Muscle of back (tissue), 11 donors: ENCODE measurements around the gene ZNF467. TPM values are rescaled to one million over a fixed set of nuclear protein-coding genes. Genes with fewer than 3 reads are reported as not detected.

ENCODE experiments used
- DNase-seq, 3 donors: peaks; one replicate each; pipeline versions ENCODE4 v3.0.0 to v3.0.0-alpha.2; 2013
- polyA plus RNA-seq, 10 donors: library from polyadenylated mRNA; unstranded; fragments of 120-200 nt; gene quantifications; one replicate each; pipeline ENCODE4 v1.2.1, GENCODE V29; 2013; ENCODE audit not compliant: insufficient read length in 10 of 10

Gene ZNF467
- polyA plus RNA-seq, 10 donors, result 5.3 to 9.4 (median 7.1) TPM

DNA sequence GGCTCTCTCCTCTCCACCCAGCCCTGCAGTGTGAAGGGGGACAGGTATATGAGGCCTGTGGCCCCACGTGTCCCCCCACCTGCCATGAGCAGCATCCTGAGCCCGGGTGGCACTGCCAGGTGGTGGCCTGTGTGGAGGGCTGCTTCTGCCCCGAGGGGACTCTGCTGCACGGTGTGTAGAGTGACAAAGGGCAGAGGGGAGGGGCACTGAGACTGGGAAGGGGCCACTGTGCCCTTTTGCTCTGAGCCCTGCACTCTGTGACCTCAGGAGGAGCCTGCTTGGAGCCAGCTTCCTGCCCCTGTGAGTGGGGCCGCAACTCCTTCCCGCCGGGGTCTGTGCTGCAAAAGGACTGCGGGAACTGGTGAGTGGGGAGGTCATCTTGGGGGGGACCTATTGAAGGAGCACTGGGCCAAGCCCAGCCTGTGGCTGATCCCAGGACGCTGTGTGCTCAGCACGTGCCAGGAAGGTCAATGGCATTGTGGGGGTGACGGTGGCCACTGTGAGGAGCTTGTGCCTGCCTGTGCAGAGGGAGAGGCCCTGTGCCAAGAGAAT lies 15.0 kb upstream of the ZNF467 start:
- DNase-seq, result no peak

DNA sequence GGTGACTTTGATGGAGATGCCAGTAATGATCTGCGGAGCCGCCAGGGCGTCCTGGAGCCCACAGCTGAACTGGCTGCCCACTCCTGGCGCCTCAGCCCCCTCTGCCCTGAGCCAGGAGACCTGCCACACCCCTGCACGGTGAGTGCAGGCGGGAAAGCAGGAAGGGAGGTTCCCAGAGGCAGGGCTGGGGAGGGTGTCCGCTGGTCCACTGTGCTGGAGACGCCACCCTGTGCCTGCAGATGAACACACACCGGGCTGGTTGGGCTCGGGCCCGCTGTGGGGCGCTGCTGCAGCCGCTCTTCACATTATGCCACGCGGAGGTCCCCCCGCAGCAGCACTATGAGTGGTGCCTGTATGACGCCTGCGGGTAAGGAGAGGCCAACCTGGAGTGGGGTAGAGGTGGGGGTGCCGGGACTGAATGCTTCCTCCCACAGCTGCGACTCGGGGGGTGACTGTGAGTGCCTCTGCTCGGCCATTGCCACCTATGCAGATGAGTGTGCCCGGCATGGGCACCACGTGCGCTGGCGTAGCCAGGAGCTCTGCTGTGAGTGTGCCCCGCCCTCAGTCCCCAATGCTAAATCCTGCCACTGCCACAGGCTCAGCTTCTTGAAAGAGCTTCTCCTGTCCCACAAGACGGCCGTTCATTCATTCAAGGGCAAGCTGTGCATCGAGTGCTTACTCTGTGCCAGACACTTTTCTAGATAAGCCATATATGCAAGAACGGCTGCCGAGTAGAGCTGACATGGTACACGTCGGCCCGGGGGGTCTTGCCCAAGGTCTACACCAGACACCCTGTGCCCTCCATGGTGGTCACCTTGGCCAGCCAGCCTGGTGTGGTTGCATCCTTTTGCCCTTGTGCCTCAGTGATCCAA lies 14.3 kb upstream of the ZNF467 start:
- no peak for DNase-seq

- DNase-seq, result no peak
Observed at GRCh38 chr7:149785983-149786382, 12.6 kb upstream of the ZNF467 start.

GRCh38 chr7:149785402-149785801 lies 12.0 kb upstream of the ZNF467 start:
- no peak for DNase-seq

- DNase-seq, result no peak
Observed at GRCh38 chr7:149784251-149784608, 10.8 kb upstream of the ZNF467 start.

- DNase-seq, result no peak
Observed at GRCh38 chr7:149783386-149784250, 10.2 kb upstream of the ZNF467 start.

DNA sequence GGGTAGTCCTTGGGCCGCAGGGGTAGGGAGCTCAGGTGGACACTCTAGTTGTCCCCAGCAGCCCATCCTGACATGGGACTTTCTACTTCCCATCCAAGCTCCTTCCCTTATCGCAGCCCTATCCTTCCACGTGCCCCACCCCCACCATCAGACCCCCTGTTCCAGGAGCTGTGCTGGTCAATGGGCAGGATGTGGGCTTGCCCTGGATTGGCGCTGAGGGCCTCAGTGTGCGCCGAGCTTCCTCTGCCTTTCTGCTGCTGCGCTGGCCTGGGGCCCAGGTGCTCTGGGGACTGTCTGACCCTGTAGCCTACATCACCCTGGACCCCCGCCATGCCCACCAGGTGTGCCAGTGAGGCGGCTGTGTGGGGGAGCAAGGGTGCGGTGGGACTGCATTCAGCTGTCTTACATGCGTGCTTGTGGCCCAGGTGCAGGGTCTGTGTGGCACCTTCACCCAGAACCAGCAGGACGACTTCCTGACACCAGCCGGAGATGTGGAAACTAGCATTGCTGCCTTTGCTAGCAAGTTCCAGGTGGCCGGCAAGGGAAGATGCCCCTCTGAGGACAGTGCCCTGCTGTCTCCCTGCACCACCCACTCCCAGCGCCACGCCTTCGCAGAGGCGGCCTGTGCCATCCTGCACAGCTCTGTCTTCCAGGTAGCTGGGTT lies 9.4 kb upstream of the ZNF467 start:
- no peak for DNase-seq

DNA sequence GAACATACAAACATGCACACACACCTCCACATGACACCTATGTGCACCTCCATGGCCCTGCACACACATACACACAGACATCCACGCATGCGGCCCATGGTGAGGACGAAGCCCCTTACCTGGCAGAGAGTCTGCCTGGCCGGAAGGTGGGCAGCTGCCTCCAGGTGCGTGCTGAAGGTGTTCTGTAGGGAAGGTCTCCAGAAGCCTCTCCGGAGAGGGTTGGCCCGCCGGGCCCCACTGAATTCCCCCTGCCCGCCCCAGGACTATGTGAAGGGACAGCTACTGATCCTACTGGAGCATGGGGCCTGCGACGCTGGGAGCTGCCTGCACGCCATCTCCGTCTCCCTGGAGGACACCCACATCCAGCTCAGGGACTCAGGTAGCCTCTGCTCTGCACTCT lies 8.5 kb upstream of the ZNF467 start:
- DNase-seq, result no peak

DNA sequence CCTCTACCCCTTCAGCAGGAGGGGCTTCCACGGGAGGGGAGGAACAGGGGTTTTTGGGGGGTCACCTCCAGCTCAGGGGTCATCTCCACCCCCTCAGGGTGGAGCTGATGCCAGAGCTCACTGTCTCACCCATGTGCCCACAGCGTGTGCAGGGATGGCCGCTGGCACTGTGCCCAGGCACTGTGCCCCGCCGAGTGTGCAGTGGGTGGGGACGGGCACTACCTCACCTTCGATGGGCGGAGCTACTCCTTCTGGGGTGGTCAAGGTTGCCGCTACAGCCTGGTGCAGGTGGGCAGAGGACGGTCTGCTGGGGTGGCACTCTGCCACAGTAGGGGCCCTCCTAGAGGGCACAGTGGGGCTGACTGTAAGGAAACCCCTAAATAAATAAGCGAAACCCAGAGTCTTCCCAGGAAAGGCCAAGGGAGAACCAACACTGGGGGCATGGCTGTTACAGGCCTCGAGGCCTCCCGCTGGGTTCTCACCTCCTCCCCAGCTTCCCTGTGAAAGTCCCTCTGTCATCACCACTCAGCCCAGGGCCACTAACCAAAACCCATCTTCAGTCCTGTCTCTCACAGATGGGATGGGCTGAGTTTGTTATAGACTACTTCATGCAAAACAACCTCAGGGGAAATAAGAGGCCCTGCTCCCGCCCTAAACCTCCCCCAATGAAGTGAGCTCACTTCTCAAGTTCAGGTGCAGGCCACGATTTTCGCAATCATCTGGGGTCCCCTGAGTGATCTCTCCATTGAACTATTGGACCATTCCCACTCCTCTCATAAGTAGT lies 7.4 kb upstream of the ZNF467 start:
- peak in 1 of 3 donors; percentile 49 for DNase-seq

- no peak for DNase-seq
Observed at GRCh38 chr7:149780056-149780455, 6.7 kb upstream of the ZNF467 start.

GRCh38 chr7:149779502-149779805 lies 6.1 kb upstream of the ZNF467 start:
- no peak for DNase-seq

DNA sequence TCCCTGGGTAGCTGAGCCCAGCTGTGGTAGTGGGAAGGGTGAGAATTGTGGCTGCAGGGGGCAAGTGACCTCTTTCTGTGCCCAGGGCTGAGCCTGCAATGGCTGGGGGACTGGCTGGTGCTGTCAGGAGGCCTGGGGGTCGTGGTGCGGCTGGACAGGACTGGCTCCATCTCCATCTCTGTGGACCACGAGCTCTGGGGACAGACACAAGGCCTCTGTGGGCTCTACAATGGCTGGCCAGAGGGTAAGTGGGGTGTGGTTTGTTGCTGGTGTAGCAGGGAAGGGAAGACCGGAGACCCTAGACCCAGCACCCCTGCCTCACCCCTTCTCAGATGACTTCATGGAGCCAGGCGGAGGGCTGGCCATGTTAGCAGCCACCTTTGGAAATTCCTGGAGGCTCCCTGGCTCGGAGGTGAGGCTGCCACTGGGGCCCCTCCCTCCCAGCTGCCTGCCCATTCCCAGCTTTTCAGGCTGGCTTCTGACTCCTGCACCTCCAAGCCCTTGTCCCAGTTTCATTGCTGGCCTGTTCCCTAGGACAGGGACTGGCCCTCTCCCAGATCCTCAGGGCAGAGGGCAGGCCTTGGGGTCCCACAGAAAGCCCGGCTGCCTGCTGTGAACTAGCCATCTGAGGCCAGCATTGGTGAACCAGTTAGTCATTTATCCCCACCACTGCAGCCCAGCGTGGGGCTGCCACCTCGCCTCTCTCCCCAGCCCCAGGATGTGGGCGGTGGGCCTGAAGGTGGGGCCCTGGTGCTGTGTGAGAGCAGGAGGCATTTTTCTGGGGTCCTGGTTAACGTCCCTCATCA lies 5.5 kb upstream of the ZNF467 start:
- DNase-seq, result no peak

GRCh38 chr7:149778327-149778637 lies 4.9 kb upstream of the ZNF467 start:
- no peak for DNase-seq

DNA sequence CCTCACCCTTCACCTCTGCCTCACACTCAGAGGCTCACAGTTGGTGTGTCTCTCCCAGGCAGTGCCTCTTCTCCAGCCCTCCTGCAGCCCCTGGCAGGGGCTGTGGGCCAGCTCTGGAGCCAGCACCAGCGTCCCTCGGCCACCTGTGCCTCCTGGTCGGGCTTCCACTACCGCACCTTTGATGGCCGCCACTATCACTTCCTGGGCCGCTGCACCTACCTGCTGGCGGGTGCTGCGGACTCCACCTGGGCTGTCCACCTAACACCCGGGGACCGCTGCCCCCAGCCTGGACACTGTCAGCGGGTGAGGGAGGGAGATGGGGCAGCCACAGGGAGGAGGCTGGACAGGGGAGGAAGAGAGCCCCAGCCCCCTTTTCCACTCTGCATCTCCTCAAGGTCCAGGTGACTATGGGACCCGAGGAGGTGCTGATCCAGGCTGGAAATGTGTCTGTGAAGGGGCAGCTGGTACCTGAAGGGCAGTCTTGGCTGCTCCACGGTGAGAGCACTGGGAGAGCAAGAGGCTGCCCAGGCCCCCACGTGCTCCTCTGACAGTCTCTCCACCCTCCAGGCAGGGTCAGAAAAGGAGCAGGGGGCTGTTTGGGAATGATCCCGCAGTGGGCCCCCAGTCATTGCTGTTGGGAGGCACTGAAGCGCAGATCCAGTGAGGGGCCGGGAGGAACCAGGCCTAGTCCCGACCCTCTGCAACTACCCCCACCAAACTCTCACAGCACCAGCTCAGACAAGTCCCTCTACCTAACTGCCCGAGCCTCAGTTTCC lies 4.4 kb upstream of the ZNF467 start:
- DNase-seq, result no peak

GRCh38 chr7:149776848-149777407 lies 3.5 kb upstream of the ZNF467 start:
- no peak for DNase-seq

- DNase-seq, result peak in 1 of 3 donors; percentile 63
Observed at GRCh38 chr7:149776289-149776688, 2.9 kb upstream of the ZNF467 start.

- no peak for DNase-seq
Observed at GRCh38 chr7:149775176-149775556, 1.8 kb upstream of the ZNF467 start.

- peak in 1 of 3 donors; percentile 59 for DNase-seq
Observed at GRCh38 chr7:149774237-149775175, 1.1 kb upstream of the ZNF467 start.
